GM18526 (cell line): Measurements from ENCODE around the gene DLL3.

Source experiments
- POLR2A ChIP-seq: IDR thresholded peaks from 3 replicates; pipeline ENCODE4 v1.6.1; 2011; ENCODE audit not compliant: insufficient read length; ENCODE audit errors: extremely low read depth

DLL3 gene

GRCh38 chr19:39479916-39480315 lies 18.8 kb upstream of the DLL3 start:
- TF ChIP-seq POLR2A = no peak

- TF ChIP-seq POLR2A = peak; percentile 71
These were observed 18.2 kb upstream of the DLL3 start, which contains the start of gene TIMM50 for GRCh38 chr19:39480337-39481228. TSS of gene TIMM50 (plus strand) at chr19:39480838. CDS start at chr19:39480854, 16 bp downstream.

GRCh38 chr19:39481229-39481545 lies 17.6 kb upstream of the DLL3 start:
- TF ChIP-seq POLR2A = no peak

DNA sequence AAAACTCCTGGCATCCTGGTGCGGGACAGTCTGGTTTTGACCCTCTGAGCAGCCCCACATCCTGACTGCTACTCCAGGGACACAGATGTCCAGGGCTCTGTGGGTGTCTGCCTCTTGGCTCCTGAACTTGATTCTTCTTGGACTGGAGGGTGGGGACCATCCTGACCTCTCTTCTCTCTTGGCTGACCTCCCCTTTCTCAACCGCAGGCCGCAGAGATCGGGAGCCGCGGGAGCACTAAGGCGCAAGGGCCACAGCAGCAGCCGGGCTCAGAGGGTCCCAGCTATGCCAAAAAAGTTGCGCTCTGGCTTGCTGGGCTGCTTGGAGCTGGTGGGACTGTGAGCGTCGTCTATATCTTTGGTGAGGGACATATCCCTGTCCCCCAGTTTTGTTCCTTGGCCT lies 17.1 kb upstream of the DLL3 start:
- TF ChIP-seq POLR2A = no peak

DNA sequence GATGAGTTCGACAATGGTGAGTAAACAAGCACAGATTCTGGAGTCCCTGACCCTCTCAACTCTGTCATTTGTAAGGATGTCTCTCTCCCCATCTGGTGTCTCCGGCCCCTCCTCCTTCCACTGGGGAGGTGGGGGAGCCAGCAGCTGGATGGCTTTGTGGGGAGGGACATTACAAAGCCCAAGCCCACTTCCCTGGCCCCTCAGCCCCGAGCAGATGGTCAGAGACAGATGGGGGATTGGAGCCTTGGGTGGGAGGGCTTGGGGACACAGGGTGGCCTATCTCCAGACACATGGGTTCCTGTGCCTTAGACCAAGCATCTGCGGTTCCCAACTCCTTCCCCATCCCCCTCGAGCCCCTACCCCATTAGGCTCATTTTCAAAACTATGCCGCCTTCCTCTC lies 15.6 kb upstream of the DLL3 start:
- TF ChIP-seq POLR2A = no peak

DNA sequence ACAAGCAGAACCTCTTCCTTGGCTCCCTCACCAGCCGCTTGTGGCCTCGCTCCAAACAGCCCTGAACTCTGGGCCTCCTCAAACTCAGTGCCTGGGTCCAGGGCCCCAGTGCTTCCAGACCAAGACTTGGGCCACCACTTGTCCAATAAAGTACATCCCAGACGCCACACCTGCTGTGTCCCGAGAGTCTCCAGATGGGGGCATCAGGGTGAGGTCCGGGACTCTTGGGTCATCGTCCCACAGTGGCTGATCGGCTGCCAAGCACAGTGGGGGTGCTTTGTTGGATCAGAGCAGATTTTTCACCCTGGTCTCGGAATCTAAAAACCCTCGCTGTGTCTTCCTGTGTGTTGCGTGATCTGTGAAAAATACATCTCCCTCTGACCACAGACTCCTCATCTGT lies 9.0 kb upstream of the DLL3 start:
- TF ChIP-seq POLR2A = no peak

DNA sequence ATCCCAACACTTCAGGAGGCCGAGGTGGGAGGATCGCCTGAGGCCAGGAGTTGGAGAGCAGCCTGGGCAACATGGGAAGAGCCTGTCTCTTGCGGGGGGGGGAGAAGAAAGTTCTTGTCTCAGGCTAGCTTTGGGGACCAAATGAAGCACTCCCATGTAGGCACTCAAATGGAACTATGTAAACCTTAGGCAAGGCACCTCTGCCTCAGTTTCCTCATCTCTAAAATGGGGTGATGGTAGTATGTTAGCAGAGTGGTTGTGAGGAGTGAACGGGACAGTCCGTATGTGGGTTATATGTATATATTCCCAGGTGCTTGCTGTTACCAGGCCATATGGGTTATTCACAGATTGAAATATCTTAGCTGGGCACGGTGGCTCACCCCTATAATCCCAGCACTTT lies 6.5 kb upstream of the DLL3 start:
- TF ChIP-seq POLR2A = no peak

DNA sequence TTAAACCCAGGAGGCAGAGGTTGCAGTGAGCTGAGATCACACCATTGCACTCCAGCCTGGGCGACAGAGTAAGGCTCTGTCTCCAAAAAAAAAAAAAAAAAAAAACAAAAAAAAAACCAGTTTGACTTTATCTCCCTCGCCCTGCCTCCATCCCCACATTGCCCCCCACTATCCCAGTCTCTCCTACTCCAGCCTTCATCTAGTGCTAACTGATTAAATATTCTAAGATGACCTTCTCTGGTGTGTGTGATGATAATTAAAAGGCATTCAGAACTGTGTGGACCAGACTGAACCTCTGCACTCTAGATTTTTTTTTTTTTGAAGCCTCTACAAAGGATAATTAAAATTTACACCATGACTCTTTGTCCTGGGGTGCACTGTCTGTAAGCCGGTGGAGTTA lies 6.0 kb upstream of the DLL3 start:
- TF ChIP-seq POLR2A = no peak

DNA sequence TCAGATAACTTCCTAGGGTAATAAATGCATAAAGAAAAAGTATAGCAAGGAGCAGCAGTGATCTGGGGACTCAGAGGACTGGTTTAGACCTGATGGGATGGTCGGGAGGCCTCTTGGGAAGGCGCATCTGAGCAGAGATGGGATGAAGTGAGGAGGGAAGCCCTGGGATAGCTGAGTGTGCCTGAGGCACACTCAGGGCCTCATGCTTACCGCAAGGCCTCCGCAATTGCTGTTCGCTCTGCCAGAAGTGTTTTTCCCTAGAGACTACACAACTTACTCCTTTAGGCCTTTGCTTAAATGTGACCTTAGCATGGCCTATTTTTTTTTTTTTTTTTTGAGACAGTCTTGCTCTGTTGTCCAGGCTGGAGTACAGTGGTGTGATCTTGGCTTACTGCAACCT lies 4.1 kb upstream of the DLL3 start:
- TF ChIP-seq POLR2A = no peak

DNA sequence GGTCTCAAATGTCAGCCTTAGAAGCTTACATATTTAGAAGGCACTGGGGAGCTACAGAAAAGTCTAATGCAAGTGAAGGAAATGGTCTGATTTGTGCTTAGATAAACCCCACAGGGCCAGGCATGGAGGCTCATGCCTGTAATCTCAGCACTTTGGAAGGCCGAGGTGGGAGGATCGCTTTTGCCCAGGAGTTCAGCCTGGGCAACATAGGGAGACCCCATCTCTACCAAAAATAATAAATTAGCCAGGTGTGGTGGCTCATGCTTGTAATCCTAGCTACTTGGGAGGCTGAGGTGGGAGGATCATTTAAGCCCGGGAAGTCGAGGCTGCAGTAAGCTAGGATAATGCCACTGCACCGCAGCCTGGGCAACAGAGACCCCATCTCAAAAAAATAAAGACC lies 2.7 kb upstream of the DLL3 start:
- TF ChIP-seq POLR2A = no peak

GRCh38 chr19:39497701-39497995 lies 1.1 kb upstream of the DLL3 start:
- no peak for TF ChIP-seq POLR2A

- TF ChIP-seq POLR2A = no peak
These were observed 550 bp upstream of the DLL3 start for GRCh38 chr19:39497996-39498797.

DNA sequence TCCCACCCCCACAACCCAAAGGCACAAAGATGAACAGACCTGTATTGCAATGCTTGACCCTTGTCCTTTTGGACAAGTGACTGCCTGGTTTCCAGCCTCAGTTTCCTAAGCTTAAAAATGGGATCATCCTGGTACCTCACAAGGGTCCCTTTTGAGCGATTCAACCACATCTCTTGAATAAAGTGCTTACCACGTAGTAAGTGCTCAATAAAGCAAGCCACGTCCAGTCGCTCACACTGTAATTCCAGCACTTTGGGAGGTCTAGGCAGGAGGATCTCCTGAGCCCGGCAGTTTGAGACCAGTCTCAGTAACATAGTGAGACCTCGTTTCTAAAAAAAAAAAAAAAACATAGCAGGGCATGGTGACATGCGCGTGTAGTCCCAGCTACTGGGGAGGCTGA lies 1.2 kb downstream of the DLL3 start:
- TF ChIP-seq POLR2A = no peak

- TF ChIP-seq POLR2A = no peak
These were observed 1.8 kb downstream of the DLL3 start for GRCh38 chr19:39500543-39500942.

DNA sequence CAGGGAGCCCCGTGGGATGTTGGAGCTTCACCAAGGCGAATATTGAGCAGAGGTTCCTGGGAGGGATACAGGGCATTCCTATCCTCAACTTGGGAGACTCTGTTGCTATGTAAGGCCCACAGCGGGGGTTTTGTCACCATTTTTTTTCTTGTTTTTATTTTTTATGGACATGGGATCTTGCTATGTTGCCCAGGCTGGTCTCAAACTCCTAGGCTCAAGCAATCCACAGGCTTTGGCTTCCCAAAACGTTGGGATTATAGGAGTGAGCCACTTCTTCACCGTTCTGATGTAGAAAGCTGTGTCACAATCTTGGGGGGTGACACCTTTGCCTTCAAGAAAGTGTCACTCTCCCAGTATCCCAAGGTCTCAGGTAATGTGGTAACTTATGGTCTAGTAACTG lies 2.6 kb downstream of the DLL3 start:
- TF ChIP-seq POLR2A = no peak

DNA sequence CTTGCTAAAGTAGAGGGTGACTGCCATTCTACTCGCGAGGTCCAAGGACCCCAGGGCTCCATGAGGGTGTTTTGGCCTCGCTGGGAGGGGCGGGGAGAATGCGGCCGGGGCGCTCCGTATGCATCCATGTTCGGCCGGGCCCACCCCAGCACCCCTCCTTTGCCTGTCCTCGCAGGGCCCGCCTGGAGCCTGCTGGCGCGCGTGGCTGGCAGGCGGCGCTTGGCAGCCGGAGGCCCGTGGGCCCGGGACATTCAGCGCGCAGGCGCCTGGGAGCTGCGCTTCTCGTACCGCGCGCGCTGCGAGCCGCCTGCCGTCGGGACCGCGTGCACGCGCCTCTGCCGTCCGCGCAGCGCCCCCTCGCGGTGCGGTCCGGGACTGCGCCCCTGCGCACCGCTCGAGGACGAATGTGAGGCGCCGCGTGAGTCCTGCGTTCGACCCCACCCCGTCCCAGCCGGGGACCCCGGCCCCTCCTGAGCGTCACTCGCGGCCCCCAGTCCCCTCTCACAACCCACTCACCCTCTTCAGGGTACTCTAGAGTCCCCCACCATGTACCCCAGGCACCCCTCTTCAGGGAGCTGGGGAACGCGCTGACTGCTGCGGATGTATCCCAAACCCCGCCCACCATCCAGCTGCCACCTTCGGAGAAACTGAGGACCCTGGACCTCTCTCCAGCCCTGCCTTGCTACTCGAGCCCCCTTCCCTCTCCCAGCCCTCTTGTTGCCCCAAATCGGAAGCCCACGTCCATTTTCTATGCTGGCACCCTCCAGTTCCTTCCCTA lies 4.1 kb downstream of the DLL3 start:
- TF ChIP-seq POLR2A = no peak
